Fibroblast of mammary gland (primary cell): ENCODE measurements around the gene TSSK2.

Source experiments
- DNase-seq: peaks from one replicate; pipeline ENCODE4 v3.0.0-alpha.2; 2010; ENCODE audit warnings: low read depth
- H3K4me3 ChIP-seq: 2 replicates; pipeline ENCODE4 v1.5.1; 2011; ENCODE audit warnings: low read depth, mild to moderate bottlenecking, low read length, moderate library complexity; ENCODE audit not compliant: control insufficient read depth
- TF ChIP-seq, protein P1 (sequence below): conservative IDR thresholded peaks from 2 replicates; pipeline ENCODE4 v1.5.1; 2011; ENCODE audit warnings: low read depth, low read length, inconsistent platforms; ENCODE audit not compliant: control insufficient read depth, insufficient read depth

The TSSK2 gene

GRCh38 chr22:19134176-19134831 is 3.2 kb downstream of the TSSK2 start:
- TF ChIP-seq, protein P1, sequence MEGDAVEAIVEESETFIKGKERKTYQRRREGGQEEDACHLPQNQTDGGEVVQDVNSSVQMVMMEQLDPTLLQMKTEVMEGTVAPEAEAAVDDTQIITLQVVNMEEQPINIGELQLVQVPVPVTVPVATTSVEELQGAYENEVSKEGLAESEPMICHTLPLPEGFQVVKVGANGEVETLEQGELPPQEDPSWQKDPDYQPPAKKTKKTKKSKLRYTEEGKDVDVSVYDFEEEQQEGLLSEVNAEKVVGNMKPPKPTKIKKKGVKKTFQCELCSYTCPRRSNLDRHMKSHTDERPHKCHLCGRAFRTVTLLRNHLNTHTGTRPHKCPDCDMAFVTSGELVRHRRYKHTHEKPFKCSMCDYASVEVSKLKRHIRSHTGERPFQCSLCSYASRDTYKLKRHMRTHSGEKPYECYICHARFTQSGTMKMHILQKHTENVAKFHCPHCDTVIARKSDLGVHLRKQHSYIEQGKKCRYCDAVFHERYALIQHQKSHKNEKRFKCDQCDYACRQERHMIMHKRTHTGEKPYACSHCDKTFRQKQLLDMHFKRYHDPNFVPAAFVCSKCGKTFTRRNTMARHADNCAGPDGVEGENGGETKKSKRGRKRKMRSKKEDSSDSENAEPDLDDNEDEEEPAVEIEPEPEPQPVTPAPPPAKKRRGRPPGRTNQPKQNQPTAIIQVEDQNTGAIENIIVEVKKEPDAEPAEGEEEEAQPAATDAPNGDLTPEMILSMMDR, result no peak
- H3K4me3 ChIP-seq, result no peak overlapping the region
- no peak for DNase-seq

DNA sequence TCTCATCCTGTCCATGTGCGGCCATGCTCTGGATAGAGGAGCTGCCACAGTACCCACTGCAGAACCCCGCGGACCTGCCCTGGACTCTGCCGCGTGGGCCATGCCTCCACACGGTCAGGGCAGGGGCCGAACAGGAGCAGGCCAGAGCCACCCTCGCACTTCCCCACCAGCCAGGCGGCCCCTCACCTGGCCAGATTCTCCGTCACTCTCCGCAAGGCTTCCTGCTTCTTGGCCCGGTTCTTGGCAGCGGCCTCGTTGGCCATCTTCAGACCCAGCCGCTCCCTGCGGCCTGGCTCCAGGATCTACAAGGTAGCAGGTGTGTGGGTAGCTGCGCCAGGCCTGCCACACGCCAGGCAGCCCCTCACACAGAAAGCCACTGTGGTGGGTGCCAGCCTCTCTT is 3.8 kb downstream of the TSSK2 start:
- TF ChIP-seq, protein P1, result no peak

GRCh38 chr22:19136915-19137314 is 5.8 kb downstream of the TSSK2 start:
- TF ChIP-seq, protein P1, result no peak
- no peak for DNase-seq
- no peak overlapping the region for H3K4me3 ChIP-seq

More for the DNA sequence above, 3.8 kb downstream of the TSSK2 start:
- no peak overlapping the region for H3K4me3 ChIP-seq
- no peak for DNase-seq

DNA sequence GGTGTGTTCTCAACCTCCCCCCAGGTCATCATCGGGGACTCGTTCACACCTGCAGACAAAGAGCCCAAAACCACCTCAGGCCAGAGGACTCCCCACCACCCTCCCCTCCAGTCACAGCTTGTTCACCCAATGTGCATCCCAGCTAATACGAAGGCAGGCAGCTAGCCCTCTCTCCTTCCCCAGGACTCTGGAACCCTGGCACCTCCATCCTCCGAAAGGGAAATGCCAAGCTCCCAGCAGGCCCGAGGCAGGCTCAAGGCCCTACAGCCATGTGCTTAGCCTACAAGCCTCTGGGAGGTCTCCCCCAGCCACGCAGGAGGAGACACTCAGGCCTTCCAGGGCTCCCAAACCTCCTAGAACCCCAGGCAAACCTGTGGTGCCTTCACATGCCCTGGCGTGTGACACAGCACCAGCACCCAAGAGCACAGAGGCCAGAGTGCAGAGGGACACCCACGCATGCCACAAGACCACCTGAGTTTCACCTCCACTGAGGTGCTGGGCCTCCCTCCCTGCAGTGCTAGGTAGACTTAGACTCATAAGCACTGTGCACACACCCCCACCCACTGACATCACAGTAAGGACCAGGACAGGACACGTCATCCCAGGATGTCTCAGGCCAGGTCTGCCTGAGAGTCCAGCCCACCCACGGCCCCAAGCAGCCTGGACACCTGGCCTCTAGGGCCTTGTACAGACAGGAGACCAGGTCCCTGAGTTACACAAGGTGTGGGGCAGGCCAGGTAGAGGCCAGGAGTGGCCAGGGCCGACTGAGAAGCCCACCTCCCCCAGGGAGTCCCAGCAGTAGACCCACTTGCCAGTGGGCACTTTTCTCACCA is 6.5 kb downstream of the TSSK2 start:
- TF ChIP-seq, protein P1, result no peak
- DNase-seq, result no peak
- no peak overlapping the region for H3K4me3 ChIP-seq

- DNase-seq, result no peak
- H3K4me3 ChIP-seq, result no peak overlapping the region
- TF ChIP-seq, protein P1, result no peak
Measured at GRCh38 chr22:19138217-19139000, 7.3 kb downstream of the TSSK2 start.

- H3K4me3 ChIP-seq, result no peak overlapping the region
- DNase-seq, result no peak
- TF ChIP-seq, protein P1, result no peak
Measured at GRCh38 chr22:19139001-19139356, 7.9 kb downstream of the TSSK2 start.
